GM12801 (cell line): ENCODE measurements around the gene YIPF4.

Source experiments
- TF ChIP-seq, protein P1 (sequence below): IDR thresholded peaks from one replicate; pipeline ENCODE4 v1.5.1; 2011; ENCODE audit warnings: control low read depth; ENCODE audit not compliant: insufficient read length; ENCODE audit errors: extremely low read depth

Gene YIPF4

DNA sequence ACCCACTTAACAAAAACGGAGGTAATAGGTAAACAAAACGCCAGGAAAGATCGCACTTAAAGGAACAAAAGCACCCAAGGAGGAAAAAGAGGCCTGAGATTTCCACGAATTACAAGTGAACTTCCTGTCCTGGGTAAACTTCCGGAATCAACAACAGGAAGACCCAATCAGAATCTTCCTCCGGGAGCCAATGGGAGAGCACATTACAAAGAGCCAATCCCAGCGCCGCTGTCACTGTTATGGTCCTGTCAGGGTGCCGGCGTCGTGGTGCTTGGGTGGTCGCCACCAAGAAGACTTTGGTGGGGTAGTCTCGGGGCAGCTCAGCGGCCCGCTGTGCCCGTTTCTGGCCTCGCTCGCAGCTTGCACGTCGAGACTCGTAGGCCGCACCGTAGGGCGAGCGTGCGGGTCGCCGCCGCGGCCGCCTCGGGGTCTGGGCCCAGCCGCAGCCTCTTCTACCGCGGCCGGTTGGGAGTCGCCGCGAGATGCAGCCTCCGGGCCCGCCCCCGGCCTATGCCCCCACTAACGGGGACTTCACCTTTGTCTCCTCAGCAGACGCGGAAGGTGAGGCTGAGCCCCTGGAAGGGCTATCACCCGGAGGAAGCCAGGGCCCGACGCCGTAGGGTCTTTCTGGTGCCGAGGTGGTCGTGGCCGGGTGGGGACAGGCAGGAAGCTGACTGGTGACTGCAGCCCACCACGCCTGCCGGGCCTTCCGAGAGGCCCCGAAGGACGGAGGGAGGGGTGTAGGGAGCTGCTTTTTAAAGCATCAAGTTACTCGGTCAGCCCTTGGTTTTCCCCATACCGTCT lies at the start of gene YIPF4:
YIPF4 (plus strand) TSS at position 231 of the 804 bp plus-strand sequence; CDS start at position 483, 252 bp downstream.
- TF ChIP-seq, protein P1, sequence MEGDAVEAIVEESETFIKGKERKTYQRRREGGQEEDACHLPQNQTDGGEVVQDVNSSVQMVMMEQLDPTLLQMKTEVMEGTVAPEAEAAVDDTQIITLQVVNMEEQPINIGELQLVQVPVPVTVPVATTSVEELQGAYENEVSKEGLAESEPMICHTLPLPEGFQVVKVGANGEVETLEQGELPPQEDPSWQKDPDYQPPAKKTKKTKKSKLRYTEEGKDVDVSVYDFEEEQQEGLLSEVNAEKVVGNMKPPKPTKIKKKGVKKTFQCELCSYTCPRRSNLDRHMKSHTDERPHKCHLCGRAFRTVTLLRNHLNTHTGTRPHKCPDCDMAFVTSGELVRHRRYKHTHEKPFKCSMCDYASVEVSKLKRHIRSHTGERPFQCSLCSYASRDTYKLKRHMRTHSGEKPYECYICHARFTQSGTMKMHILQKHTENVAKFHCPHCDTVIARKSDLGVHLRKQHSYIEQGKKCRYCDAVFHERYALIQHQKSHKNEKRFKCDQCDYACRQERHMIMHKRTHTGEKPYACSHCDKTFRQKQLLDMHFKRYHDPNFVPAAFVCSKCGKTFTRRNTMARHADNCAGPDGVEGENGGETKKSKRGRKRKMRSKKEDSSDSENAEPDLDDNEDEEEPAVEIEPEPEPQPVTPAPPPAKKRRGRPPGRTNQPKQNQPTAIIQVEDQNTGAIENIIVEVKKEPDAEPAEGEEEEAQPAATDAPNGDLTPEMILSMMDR, result no peak

DNA sequence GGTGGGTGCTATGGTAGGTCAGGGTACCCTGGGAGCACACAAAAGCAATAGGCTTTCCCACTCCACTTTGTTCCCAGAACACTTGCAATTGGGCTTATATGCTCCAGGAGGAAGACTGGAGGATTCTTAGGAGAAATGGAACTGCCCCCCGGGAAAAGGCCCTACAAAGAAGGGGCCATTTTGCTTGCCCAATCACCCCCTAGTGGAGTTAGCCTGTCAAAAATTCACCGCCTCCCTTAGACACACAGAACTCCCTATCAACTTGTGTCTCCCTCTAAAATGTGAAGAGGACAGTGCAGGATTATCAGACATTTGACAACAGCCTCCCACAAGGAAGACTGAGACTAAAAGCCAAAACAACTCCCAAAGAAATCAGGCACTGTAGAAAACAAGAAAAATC lies 49.5 kb upstream of the YIPF4 start:
- TF ChIP-seq, protein P1, result no peak

DNA sequence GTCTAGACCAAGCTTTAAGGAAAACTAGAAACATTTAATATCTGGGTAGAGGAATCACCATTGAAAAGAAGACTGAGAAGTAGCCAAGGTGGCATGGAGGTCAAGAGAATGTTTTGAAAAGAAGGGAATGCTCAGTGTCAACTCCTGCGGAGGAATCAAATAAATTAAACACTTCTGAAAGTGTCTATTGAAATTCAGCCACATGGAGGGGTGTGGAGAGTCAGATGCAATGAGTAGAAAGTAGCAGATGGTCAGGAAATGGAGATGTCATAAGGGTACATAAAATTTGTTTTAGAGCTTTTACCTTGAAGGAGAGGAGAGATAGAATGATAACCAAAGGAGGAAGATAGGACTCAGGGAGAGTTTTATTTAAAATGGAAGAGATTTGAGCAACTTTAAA lies 48.1 kb upstream of the YIPF4 start:
- TF ChIP-seq, protein P1, result no peak

DNA sequence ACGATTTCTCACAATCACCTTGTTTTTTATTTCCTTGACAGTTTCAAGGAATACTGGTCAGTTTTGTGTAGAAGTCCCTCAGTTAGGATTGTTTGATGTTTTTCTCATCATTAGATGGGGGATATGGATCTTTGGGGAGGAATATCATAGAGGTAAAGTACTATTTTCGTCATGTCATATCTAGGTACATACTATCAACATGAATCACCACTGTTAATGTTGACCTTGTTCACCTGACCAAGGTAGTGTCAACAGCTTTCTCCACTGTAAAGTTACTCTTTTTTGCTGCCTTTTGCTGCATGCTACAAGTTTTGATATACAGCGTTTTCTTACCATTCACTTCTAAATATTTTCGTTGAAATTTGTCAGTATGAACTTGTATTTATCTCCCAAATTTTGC lies 45.7 kb upstream of the YIPF4 start:
- TF ChIP-seq, protein P1, result no peak

DNA sequence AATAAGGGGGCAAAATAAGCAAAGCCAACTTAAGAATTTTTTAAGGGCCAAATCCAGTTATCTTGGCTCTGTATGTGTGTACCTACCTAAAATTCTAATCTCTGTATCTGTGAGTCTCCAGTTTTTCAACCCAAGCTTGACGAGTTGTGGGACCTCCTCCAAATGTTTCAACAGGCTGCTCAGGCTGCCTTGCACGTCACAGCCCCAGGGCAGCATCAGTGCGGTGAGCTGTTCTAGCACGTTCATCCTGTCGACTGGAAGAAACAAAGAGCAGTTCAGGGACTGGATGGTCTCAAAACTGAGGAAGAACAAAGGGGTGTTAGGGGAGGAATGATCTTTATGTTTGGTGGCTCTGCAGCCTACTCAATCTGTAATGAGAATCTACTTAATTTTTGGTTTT lies 42.4 kb upstream of the YIPF4 start:
- TF ChIP-seq, protein P1, result no peak

DNA sequence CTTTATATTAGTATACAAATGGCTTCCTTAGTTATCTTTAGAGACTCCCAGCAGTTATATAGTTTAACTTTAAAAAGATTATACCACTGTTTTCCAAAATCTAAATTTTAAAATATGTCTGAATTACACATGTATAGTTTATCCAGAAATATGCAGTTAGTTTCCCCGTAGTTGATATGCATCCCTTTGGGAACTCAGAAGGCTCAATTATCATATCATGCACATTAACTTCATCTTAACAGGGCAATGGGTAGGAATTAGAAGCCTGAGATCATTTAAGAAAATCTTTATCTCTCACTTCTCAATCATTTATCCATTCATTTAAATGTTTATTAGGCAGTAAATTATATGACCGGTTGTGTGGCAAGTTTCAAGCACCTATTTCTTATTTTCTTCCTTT lies 40.2 kb upstream of the YIPF4 start:
- TF ChIP-seq, protein P1, result no peak

DNA sequence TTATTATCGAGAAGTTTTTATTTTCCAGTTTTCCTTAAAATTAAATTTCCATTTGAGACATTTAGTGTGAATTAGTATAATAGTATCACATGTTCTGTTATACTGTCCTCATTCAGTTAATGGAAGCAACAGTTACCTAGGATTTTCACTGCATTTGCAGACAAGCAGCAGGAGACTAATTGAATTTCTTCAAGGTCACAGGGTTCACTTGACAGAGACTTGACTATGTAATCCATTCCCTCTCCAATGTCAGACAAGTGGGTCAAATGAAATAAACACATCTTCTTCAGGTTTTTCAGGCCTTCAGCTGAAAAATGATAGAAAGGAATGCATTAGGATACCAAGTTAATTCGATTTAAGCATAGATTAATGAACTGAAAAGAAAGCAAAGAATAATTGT lies 39.7 kb upstream of the YIPF4 start:
- TF ChIP-seq, protein P1, result no peak
